GM12864 (cell line): ENCODE results near the gene MRPS31.
"Not testable (repeated sequence)": the region's sequence is repeated elsewhere in the genome, so short reads cannot be mapped to it uniquely, and the experiment has no call there.

Source experiments
- DNase-seq: peaks from one replicate; pipeline ENCODE4 v3.0.0-alpha.2; 2011; ENCODE audit warnings: low read depth
- H3K4me3 ChIP-seq: 2 replicates; pipeline ENCODE4 v1.5.1; 2011; ENCODE audit warnings: mild to moderate bottlenecking, low read depth, low read length, control low read depth
- CTCF ChIP-seq: IDR thresholded peaks from 2 replicates; pipeline ENCODE4 v1.5.1; 2011; ENCODE audit warnings: low read depth, mild to moderate bottlenecking, moderate library complexity, low read length, control low read depth, inconsistent platforms; ENCODE audit errors: missing control alignments

The MRPS31 gene

GRCh38 chr13:40764587-40765403, 6.2 kb downstream of the MRPS31 start:
- DNase-seq: no peak
- H3K4me3 ChIP-seq: no peak overlapping the region
- no peak for TF ChIP-seq CTCF

DNA sequence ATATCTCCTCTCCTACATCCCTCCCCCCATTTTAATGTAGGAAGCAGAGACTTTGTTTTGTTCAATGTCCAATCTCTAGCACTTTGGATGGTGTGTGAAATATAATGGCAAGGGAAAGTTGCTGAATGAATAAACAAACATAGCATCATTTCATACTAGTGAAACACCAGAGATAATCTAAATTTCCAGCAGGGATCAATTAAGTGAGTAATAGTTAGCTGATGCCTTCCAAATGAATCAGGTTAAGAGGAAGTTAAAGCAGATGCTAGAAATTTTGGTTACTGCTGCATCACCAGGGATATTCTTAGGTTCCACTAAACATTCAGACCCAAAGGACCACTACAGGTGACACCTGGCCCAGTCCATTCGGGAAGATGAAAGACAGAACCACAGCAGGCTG, 8.1 kb downstream of the MRPS31 start:
- no peak for TF ChIP-seq CTCF
- no peak for DNase-seq
- no peak overlapping the region for H3K4me3 ChIP-seq

DNA sequence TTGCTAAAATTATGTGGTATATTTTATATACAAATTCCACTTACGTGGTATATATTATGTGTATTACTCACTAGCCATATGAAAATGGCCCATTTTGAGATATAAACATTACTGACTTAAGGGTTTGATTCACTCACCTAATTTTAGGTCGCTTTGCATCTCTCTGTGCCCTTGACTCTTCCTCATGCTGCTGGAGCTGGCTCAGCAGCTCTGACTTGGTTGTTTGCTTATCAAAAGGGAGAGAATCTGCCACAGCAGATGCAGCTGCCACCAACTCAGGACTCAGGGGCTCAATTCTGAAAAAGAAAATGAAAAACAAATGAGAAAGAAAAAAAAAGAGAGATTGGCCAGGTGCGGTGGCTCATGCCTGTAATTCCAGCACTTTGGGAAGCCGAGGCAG, 12.2 kb downstream of the MRPS31 start:
- DNase-seq: peak; percentile 53
- TF ChIP-seq CTCF: no peak
- no peak overlapping the region for H3K4me3 ChIP-seq

DNA sequence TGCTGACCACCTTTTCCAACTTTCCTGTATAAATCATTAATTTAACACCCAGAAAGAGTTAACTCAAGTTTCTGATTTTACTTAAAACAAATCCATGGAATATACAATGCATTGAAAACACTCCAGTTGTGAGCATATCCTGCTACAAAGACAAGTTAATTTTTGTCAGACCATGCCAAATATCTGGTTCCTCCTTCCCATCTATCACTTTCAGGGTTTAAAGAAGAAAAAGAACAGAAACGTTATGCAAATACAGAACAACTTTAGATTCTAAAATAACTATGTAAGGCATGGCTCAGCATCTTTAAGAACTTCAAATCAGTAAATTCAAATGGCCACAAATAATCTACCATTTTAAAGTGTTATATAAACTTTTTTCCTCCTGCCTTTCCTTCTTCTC, 14.9 kb downstream of the MRPS31 start:
- DNase-seq: no peak
- TF ChIP-seq CTCF: no peak
- peak overlapping the region; percentile 28; the same call in 1 of the 2 replicates for H3K4me3 ChIP-seq

DNA sequence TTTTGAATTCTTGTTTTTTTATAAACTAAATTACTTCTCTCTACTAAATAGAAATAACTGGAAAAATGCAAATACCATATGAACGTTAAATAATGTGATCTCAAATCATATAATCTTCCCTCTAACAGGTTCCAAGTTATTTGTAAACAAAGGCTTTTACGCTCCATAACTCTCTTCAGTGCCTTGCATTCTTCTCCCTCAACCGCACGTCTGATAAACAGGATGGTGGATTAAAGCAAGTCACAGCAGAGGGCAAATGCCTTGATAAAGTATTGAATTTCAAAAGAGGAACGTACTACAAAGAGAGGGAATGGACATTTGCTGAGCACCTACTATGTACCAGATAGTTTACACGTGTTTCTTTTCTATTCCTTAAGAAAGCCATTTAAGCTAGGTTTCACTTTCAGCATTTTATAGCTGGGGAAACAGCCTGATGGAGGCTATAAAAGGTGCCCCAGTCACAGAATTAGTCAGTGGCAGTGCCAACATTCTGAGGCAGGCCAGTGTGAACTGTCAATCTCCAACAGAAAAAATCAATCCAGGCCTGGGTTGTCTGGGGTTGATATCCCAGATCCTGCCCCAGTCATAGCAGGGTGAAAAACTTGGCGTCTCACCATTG, 15.8 kb downstream of the MRPS31 start:
- H3K4me3 ChIP-seq: peak overlapping the region; percentile 31
- no peak for TF ChIP-seq CTCF
- no peak for DNase-seq

DNA sequence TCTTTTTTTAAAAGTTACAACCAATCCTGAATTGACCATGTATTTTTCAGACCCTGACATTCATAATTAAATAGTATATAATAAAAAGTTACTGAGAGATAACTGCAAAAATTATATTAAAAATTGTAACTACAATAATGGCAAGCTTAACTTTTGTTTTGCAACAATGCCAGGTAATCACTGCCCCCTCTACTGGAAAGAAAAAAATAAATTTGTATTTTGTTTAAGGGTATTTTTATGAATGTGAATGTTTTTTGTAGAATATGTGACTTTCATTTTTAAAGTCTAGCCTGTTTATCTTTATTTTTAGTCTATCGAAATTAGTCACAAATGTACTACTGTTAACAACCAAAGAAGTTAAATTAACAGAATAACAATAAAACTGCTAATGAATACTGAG, 21.7 kb downstream of the MRPS31 start:
- no peak overlapping the region for H3K4me3 ChIP-seq
- no peak for DNase-seq
- TF ChIP-seq CTCF: no peak

GRCh38 chr13:40735232-40735548, 35.8 kb downstream of the MRPS31 start:
- DNase-seq, H3K4me3 ChIP-seq: not testable (repeated sequence)

DNA sequence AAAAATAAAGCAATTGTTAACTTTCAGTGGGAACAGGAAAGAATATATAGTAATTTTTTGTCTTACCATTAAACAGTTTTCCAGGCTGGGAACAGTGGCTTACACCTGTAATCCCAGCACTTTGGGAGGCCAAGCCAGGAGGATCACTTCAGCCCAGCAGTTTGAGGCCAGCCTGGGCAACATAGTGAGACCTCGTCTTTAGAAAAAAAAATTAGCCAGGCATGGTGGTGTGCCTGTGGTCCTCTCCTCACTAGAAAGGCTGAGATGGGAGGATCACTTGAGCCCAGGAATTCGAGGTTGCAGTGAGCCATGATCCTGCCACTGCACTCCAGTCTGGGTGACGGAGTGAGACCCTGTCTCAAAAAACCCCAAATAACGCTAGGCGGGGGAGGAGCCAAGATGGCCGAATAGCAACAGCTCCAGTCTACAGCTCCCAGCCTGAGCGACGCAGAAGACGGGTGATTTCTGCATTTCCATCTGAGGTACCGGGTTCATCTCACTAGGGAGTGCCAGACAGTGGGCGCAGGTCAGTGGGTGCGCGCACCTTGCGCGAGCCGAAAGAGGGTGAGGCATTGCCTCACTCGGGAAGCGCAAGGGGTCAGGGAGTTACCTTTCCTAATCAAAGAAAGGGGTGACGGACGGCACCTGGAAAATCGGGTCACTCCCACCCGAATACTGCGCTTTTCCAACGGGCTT, 36.3 kb downstream of the MRPS31 start:
- DNase-seq, H3K4me3 ChIP-seq: not testable (repeated sequence)
